ENCODE measurements around the gene DBI.
"Not testable (repeated sequence)": the region's sequence is repeated elsewhere in the genome, so short reads cannot be mapped to it uniquely, and the experiment has no call there.

The DBI gene

GRCh38 chr2:119402645-119403560, 36.1 kb downstream of the DBI start:
- no peak for DNase-seq

GRCh38 chr2:119403618-119404017, 36.8 kb downstream of the DBI start:
- DNase-seq: not testable (repeated sequence)

- DNase-seq: no peak
Measured at GRCh38 chr2:119405151-119405550, 38.4 kb downstream of the DBI start.

GRCh38 chr2:119407430-119408220, 40.8 kb downstream of the DBI start:
- DNase-seq: peak; percentile 29

GRCh38 chr2:119408221-119408619, 41.4 kb downstream of the DBI start:
- no peak for DNase-seq

GRCh38 chr2:119409506-119409905, 42.7 kb downstream of the DBI start:
- DNase-seq: no peak

- no peak for DNase-seq
Measured at GRCh38 chr2:119414894-119415293, 48.1 kb downstream of the DBI start.

- DNase-seq: no peak
Measured at GRCh38 chr2:119415630-119416029, 48.9 kb downstream of the DBI start.

- DNase-seq: no peak
Measured at GRCh38 chr2:119416299-119416923, 49.6 kb downstream of the DBI start.

GRCh38 chr2:119417908-119418307, 51.1 kb downstream of the DBI start:
- no peak for DNase-seq

GRCh38 chr2:119419065-119419464, 52.3 kb downstream of the DBI start:
- no peak for DNase-seq

- no peak for DNase-seq
Measured at GRCh38 chr2:119419803-119420508, 53.2 kb downstream of the DBI start.

- DNase-seq: no peak
Measured at GRCh38 chr2:119421304-119421703, 54.5 kb downstream of the DBI start.

- DNase-seq: no peak
Measured at GRCh38 chr2:119421741-119422140, 55.0 kb downstream of the DBI start.
